LNCAP (cell line): ENCODE measurements around the gene SFRP4.

Experiments
- TF ChIP-seq, protein P1 (sequence below): fragments of 450-650 bp; IDR thresholded peaks from 2 replicates; pipeline ENCODE4 v1.5.1; 2017; ENCODE audit warnings: mild to moderate bottlenecking

Gene SFRP4

DNA sequence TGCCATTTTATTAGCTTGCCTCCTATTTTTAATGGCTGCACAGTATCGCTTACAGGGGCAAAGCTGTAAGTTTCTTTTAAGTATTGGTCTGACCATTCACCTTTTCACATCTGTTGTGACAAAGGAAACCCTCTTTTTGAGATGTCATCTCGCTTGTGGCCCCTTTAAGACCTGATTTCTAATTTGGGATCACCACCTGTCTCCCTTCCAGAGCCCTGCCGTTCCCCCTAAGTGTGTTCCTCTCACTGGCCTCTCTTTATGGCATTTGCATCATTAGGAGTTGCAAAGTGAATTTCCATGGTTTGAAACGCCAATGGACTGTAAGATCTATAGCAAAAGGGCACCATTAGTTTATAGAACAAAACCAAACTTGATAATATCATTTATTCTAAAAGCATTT, 5.3 kb upstream of the SFRP4 start:
- TF ChIP-seq, protein P1, sequence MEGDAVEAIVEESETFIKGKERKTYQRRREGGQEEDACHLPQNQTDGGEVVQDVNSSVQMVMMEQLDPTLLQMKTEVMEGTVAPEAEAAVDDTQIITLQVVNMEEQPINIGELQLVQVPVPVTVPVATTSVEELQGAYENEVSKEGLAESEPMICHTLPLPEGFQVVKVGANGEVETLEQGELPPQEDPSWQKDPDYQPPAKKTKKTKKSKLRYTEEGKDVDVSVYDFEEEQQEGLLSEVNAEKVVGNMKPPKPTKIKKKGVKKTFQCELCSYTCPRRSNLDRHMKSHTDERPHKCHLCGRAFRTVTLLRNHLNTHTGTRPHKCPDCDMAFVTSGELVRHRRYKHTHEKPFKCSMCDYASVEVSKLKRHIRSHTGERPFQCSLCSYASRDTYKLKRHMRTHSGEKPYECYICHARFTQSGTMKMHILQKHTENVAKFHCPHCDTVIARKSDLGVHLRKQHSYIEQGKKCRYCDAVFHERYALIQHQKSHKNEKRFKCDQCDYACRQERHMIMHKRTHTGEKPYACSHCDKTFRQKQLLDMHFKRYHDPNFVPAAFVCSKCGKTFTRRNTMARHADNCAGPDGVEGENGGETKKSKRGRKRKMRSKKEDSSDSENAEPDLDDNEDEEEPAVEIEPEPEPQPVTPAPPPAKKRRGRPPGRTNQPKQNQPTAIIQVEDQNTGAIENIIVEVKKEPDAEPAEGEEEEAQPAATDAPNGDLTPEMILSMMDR = no peak

DNA sequence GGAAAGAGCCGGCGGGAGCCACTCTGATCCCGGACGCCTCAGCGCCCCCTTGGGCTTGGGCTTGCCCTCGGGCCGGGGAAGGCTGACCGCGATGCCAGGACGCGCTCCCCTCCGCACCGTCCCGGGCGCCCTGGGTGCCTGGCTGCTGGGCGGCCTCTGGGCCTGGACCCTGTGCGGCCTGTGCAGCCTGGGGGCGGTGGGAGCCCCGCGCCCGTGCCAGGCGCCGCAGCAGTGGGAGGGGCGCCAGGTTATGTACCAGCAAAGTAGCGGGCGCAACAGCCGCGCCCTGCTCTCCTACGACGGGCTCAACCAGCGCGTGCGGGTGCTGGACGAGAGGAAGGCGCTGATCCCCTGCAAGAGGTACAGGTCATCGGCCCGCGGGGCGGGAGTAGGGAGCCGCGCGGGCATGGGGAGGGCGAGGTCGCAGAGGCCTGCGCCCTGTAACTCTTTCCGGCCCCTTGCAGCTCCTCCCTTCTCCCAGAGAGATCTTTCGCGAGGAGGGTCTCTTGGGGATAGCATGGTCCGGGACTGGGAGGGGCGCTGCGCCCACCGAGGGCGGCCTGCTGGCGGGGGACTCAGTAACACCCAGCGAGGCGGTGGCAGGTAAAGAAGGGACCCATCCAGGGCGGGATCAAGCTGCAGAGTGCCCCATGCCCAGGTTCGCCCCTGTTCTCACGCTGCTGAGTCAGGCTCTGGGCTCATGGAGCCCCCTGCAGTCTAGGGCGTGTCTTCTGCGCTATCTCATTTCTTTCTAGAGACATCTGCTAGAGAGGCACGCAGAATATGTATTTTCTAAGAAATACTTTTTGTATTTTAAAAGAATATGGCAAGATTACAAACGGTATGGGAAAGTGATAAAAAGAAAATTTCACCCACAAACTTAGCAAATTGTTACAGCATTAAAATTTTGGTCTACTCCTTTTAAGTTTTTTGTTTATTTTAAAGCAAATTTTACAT, 4.5 kb upstream of the SFRP4 start:
- TF ChIP-seq, protein P1 = 0 out of 2 replicates have a peak, but pooled peaks have one; percentile 7

DNA sequence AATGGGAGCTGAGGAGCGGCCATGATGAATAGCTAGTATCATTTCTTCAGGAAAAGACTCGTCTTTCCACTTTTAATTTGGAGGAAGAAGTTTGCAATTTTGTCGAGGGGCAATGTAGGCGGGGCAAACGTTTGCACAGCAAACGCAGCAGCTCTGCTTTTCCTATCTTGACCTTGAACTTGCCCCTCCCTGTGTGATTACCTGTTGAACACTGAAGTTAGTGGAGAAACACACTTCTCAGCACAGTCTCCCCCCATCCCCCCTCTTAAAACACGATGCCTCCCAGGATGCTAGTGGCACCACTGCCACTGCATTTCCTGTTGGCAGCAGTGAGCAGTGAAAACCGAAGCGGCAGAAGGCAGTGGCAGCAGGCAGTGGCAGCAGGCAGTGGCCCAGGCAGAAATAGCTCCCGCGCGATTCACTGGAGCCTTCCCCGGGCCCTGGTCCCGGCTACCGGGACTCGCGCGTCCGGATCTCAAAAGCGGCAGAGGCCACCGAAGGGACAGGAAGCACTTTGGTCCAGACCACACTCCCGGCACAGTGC, 3.8 kb upstream of the SFRP4 start, which contains the start of gene EPDR1:
TSS of gene EPDR1 (plus strand) at position 336 of the 544 bp plus-strand sequence. CDS start 300 bp downstream, outside the sequence.
- TF ChIP-seq, protein P1 = peak; percentile 21; the same call in 1 of the 2 replicates

DNA sequence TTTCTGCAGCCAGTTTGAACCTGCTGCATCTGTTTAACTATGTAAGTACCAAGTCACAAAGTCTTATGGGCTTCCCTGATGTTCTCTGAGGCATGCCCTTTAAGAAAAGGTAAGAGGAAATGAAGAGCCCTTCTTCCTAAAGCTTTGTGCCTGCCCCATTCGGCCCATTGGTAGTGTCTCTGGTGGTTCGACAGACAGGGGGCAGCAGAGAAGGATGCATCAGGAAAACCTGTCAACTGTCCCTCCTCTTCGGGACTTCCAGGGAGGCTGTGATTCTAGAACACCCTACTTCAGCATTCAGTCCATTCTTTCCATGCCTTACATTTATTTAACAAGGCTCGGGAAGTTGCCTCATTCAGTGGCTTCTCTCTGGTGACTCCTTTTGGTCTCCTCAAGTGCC, 1.9 kb upstream of the SFRP4 start:
- TF ChIP-seq, protein P1 = peak; percentile 26; the same call in 1 of the 2 replicates

DNA sequence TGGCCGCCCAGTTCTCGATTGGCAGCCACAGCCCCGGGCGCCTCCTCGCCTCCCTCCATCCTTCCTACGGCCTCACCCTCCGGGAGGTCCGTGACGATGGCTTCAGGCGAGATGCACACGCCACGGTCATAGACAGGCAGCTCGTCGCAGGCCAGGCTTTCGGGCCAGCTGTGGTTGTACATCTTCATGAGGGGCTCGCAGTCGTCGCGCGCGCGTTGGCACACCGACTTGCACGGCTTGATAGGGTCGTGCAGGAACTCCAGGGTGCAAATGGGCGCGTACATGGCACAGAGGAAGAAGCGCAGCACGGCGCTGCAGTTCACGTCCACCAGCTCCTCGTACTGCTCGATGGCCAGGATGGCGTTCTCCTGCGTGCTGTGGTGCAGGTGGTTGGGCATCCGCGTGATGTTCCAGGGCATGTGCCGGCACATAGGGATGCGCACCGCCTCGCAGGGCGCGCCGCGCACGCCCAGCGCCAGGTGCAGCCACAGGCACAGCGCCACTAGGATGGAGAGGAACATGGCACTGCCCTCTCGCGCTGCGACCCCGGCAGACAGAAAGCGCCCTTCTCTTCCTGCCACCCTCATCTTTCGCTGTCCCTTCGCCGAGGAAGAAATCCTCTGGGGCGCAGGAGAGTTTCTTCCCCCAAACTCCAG, 472 bp downstream of the SFRP4 start:
- TF ChIP-seq, protein P1 = no peak

DNA sequence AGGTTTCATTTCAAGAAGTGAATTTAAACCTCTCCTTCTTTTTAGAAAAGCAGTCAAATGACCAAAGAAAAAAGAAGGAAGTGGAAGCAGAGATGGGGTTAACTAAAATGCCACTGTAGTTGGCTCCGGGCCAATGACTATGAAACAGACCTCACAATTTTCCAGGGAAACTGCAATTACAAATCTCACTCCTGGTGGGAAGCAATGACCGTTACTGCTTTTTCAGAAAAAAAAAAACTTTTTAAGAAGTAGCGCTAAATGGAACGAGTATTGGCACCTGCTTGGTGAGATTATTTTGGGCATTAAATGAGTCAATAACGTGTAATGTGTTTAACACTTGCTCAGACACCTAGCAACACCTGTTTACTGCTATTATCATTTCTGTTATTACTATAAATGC, 1.2 kb downstream of the SFRP4 start:
- TF ChIP-seq, protein P1 = no peak

DNA sequence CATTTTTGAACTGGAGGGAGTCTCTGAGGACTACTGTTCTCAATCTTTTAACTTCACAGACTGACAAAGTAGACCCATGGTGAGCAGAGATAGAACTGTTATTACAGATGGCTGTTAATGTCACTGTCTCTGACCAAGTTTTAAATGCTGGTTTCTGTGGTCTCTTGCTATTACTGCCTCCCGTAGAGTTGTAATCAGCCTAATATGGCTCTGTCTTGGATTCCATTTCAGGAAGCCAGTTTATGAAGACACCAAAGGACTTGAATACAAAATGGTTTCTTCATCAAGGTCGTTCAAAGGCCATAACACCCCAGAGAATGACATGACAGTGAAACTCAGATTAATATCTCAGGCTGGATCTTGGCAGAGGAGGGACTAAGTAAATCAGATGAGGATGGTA, 3.9 kb downstream of the SFRP4 start:
- TF ChIP-seq, protein P1 = no peak
